ENCODE data around the gene CHST12.
"Not testable (repeated sequence)": the region's sequence is repeated elsewhere in the genome, so short reads cannot be mapped to it uniquely, and the experiment has no call there.

The CHST12 gene

DNA sequence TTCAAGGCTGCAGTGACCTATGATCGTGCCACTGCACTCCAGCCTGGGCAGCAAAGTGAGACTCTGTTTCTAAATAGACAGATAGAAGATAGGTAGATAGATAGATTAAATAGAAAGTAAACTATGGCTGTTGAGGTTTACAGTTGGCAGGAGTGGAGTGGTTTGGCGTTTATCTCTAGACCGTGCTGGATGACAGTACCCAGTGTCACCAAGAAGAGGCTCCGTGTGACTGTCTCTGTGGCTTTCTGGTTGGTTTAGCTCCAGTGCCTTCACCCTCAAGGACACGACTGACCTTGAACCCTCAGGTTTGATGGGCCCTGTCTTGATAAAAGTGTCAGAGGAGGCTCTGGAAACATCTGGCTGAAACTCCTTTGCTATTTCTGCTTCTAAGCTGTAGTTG lies 31.7 kb downstream of the CHST12 start:
- DNase-seq (ENCODE audit: low read depth in 3 of 3, low spot score in 1 of 3), result no peak

DNA sequence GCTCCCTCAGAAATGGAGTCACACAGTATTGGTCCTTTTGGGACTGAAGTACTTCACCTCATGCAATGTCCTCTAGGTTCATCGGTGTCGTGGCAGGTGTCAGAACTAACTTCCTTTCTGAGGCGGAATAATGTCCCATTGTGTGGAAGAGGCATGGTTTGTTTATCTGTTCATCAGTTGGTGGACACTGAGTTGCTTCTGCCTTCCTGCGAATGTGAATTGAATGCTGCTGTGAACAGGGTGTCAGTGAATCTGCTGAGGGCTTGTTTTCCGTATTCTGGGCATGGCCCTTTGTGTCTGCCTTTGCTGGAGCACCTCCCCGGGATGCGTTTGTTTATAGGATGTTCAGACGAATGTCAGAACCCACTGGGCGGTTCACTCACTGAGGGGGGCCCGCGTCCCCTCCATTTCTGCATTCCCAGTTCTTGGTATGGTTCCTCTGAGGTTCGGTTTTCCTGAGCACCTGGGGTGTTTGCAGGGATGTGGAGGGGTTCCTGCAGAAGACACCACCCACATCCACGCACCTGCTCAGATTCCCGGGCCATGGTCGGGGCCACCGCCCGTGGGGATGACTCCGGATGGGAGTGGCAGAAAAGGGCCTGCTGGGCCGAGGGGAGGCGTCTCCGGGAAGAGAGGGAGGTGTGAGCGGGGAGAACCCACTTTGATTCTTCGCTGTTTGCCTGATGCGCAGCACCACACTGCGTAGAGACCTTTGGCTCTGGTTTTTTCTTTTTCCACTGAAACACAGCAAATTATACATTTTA lies 33.1 kb downstream of the CHST12 start:
- DNase-seq (ENCODE audit: low read depth in 3 of 3, low spot score in 1 of 3), result no peak

DNA sequence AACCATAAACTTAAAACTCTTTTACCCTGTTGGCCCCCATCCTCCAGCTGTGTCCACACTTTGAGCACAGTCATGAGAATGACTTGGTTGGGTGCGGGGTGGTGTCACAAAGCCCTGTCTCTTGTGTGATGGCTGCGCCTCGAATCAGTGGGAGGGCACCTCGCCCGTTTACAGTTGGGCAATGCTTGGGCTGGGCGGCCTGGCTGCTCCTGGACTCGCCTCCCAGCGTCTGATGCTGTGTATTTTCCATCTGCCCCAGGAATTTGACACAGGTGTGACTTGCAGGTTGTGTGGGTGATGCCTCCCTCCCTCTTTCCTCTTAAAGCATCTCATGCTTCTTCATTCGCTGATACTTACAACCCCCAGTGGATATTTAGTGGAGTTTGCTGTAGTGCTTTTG lies 33.7 kb downstream of the CHST12 start:
- DNase-seq (ENCODE audit: low read depth in 3 of 3, low spot score in 1 of 3), result no peak

DNA sequence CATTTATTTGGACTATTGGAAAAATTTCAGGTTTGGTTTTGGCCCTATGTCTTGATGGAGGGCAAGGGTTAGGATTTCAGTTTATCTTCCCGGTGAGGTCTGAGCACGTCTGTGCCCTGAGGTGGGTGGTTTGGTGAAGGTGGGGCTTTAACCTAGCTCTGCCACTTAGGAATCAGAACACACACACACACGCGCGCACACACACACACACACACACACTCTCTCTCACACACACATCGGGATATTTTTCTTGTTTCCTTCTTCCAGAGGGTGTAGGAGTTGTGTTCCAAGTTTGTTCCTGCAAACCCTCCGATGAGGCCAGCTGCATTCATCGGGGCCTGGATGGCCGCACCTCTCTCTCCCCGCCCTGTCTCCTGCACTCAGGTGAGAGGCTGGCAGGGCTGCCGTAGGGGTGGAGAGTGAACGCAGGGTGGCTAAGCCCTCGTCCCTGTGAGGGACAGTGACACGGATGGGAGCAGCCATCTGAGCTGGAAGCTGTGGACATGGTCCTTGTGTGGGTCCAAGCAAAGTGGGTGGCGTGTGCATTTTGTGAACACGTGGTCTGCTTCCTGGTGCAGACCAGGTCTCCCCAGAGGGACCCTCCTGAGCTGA lies 34.2 kb downstream of the CHST12 start:
- no peak for DNase-seq (ENCODE audit: low read depth in 3 of 3, low spot score in 1 of 3)

DNA sequence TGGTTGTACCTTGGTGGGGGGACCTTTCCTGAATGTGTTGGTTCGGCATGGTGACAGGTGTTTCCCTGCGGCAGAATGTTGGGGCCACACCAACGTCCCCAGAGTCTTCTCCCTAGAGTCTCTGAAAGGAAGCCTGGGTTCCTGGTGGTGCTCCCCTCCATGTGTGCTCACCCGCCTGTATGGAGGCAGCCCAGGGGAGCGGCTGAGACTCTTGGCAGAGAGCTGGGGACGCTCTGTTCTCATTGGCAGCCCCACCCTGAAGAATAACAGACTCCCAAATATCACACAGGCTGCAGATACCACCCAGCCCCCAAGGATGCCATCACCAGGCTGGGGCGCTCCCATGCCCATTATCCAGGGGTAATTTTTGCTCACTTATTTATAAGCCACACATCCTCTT lies 34.8 kb downstream of the CHST12 start:
- no peak for DNase-seq (ENCODE audit: low read depth in 3 of 3, low spot score in 1 of 3)

DNA sequence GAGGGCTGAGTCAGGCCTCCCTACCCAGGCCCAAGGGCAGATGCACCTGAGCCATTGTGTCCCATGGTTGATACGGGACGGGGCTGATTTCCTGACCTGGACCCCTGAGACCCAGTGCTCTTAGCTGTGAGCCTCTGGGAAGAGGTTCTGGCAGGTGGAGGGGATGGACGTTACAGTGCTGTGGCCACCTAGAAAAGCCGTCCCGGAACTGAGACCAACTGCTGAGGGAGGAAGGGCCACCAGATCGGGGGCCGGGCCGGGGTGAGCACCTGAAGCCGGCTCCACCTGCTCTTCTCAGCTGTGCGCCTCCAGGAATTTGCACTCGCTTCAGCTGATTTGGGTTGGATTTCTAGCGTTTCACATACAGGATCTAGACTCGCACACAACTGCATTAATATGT lies 35.4 kb downstream of the CHST12 start:
- DNase-seq (ENCODE audit: low read depth in 3 of 3, low spot score in 1 of 3), result no peak

DNA sequence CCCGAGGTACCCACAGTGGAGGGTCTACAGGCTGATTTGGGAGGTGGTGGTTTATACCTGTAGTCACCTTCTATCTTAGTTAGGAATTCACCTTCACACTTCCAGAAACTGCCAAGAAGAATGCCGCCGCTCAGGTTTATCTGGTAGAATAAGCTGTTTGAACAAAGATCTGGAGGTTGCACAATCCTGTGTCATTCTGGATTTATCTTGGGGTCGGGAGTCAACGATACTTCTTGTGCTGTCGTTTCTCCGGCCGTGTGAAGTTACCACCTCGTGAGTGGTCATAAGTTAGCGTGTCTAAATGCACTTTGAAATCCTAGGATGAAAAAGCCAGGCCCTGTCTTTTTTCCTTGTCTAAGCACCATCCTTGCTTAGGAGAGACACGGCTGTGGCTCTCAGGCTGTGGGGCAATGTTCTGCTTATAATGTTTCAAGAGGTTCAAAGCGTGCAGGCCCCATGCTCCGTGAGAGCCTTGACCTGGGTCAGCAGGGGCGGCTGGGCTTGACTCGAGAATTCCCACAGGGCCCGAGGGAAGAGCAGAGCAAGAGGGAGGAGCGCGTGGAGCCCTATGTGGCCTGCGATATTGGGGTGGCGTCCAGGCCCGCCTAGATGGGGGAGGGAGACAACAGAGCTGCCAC lies 37.3 kb downstream of the CHST12 start:
- DNase-seq (ENCODE audit: low read depth in 3 of 3, low spot score in 1 of 3), result no peak

DNA sequence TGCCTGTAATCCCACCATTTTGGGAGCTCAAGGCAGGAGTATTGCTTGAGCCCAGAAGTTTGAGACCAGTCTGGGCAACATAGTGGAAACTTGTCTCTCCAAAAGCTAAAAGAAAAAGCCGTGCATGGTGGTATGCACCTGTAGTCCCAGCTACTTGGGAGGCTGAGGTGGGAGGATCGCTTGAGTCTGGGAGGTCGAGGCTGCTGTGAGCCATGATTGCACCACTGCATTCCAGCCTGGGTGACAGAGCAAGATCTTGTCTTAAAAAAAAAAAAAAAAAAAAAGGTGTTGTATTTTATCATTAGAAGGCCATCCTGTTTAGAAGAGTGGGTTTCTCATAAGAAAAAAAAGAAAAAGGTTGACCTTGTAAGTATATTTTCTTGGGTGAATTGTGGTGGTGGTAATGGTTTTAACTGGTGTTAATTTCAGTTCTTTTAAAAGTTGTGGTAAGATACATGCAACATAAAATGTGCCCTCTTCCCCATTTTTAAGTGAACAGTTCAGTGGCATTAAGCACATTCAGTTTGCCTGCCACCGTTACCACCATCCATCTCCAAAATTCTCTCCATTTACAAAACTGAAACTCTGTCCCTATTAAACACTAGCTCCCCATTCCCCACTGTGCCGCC lies 38.1 kb downstream of the CHST12 start:
- no peak for DNase-seq (ENCODE audit: low read depth in 3 of 3, low spot score in 1 of 3)

DNA sequence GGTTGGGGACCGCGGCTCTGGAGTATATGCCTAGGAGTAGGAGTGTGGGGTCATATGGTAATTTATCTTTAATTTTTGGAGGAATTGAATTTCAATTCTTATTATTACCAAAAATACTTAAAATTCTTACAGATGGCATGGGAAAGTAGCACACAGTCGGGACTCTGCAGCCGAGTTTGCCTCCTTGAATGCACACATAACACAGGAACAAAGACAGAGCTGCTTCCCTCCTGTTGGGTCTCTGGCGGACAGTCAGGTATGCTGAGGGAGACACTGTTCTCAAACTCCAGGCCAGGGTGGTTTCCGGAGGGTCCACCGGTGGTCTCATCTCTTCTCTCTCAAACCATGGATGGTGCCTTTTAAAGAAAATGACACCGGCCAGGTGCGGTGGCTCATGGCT lies 40.1 kb downstream of the CHST12 start:
- DNase-seq (ENCODE audit: low read depth in 3 of 3, low spot score in 1 of 3), result no peak

DNA sequence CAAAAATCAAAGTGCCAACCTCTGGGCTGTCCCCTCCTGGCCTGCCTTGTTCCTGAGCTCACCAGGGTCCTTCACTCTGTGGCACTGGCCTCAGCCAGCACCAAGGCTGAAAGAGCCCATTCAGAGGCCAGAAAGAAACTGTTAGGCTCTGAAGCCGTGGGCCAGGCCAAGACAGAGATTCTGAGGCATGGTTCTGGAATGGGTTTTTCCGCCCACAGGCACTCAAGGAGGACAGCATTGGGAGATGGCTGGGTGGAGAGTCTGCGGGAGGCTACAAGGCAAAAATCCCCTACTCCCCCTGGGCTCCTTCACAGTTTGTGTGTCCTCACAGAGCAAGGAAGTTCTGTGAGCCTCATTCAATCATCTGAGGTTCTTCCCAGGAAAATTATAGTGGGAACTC lies 41.1 kb downstream of the CHST12 start:
- DNase-seq (ENCODE audit: low read depth in 3 of 3, low spot score in 1 of 3), result no peak

DNA sequence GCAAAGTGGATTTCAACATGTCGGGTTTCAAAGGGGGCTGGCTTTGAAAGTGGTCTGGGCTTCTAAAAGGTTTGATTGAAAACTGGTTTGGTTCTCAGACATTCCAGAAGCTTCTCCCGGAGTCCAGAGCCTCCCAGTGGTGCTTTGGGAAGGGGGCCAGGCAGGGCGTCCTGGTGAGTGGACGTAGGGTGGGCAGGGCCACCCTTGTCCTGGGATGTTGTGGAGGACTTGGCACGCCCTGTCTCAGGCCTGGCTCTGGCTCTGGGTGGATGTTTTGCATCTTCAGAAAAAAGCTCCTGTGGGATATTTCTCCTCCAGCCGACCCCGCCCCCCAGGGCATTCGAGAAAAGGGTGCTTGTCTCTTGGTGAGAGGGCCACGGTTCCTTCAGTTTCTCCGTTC lies 41.6 kb downstream of the CHST12 start:
- no peak for DNase-seq (ENCODE audit: low read depth in 3 of 3, low spot score in 1 of 3)

DNA sequence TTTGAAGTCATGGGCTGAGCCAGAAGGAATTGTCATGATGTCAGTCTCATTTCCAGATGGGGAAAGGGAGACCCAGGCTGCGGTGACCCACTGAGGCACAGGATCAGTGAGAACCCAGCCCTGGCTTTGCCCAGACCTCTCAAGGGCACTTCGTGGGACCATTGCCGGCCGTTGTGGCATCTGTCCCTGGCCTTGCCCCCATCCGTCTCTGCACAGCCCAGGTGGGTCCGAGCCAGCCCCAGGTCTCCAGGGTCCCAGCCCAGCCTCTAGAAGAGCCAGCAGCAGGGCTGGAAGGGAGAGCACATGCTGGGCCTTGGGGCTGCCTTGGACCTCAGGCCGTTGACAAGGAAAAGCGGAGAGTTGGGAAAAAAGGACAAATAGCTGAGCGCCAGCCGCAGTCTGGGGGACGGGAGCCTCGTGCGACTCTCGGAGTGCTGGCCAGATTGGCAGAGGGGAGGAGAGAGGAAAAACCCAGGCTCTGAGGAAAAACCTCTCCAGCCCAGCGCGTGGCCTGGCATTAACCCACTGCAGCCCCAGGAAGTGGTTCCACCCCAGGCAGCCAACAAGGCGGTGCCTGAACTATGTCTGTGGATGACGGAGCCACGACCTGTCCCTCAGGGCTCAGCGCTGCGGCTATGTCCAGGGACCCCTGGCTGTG lies 42.6 kb downstream of the CHST12 start:
- DNase-seq (ENCODE audit: low read depth in 3 of 3, low spot score in 1 of 3), result no peak

DNA sequence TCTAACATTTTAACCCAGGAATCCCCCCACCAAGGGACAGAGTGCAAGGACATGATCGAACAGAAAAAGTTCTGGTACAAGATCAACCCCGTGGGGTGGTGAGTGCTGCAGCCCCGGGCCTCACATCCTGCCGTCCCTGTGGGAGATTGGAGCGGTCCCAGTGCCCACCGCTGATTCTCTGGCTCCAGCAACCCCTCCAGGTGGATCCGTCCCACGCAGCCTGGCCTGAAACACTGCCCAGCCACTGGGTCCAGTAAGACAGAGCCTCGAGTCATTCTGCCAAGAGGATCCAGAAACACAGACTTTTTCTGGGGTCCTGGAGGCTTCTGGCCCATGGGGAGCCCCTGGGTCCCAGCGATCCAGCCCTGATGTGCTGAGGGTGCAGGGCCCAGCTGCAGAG lies 43.3 kb downstream of the CHST12 start:
- no peak for DNase-seq (ENCODE audit: low read depth in 3 of 3, low spot score in 1 of 3)

DNA sequence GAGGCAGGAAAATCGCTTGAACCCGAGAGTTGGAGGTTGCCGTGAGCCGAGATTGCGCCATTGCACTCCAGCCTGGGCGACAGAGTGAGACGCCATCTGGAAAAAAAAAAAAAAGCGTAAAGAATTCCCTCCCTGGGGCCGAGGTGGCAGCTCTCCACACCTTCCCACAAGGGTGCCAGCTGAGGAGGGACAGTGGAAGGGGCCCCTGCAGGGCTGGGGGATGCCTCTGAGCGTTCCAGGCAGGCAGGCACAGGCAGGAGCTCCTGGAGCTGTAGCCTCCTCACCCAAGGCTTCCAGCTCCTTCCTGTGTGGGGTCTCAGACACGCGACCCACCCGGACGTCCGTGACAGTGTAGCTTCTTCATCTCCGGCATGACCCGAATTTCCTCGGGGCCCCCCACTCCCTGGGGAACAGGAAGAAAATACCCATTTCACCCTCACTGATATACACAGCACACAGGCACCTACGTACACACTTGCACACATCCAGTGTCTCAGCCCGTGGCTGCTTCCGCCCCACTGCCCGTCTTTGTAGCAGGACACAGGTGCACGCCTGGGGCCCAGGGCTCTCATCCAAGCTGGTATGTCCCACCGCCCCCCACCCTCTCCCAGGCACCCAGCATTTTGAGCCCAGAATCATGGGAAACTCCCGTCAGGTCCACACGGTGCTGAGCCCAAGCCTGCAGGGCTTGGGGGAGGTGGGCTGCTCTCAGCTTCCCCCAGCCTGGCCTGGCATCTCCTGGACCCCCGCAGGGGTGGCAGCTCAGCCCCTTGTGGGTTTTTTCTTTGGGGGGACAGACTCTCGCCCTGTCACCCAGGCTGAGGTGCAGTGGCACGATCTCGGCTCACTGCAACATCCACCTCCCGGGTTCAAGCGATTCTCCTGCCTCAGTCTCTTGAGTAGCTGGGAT lies 47.0 kb downstream of the CHST12 start:
- no peak for DNase-seq (ENCODE audit: low read depth in 3 of 3, low spot score in 1 of 3)

DNA sequence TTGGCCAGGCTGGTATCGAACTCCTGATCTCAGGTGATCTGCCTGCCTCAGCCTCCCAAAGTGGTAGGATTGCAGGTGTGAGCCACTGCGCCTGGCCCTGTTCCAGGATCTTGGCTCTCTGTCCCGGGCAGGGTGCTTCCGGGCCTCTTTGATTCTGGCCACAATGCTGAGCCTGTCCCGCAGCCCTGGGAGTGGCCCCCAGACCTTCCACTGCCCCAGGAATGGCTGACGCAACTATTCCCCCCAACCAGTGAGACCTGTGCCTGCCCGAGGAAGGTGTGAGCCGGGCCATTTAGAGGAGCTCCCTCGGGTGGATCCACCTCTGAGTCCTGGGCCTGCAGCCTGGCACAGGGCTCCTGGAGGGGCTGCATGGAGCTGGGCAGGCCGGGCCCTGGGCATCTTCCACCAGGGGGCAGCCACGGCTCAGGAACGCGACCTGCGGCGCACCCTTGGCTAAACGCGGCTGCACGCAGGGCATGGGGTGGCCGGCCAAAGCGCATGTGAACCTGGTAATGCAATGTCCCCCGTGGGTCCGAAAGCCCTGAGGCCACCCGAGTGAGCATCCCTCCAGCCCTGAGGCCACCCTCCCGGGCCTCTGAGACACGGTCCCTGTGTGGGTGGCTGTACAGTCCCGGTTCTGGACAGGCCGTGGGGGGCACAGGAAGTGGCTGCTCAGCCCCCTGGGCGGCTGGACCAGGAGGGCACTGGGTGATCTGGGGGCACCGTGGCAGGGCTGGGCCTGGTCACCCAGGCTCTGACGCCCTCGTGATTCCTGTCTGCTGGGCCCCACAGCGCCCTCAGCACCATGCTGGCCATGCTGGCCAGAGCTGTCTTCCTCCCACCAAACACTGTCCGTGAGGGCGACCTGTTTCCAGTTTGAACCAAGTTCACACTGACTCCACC lies 48.0 kb downstream of the CHST12 start:
- peak; percentile 39 to 81 (median 62) for DNase-seq (ENCODE audit: low read depth in 3 of 3, low spot score in 1 of 3)

DNA sequence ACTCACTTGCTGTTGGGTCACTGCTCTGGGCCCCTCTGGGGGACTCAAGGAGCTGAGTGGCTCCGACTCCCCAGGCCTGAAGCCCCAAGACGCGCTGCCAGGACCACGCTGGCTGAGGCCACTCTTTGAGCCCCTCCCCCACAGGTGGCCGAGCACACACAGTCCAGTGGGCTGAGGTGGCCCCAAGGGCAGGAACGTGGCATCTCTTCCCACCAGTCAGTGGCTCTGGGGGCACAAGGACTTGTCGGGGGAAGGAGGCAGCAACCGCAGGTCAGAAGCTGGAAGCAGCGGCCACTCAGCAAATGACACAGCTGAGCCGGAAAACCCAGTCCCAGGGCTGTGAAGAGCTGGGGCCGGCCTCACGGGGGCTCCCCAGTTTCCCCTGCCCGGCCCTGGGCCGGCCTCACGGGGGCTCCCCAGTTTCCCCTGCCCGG lies 48.7 kb downstream of the CHST12 start:
- DNase-seq (ENCODE audit: low read depth in 3 of 3, low spot score in 1 of 3), result no peak

DNA sequence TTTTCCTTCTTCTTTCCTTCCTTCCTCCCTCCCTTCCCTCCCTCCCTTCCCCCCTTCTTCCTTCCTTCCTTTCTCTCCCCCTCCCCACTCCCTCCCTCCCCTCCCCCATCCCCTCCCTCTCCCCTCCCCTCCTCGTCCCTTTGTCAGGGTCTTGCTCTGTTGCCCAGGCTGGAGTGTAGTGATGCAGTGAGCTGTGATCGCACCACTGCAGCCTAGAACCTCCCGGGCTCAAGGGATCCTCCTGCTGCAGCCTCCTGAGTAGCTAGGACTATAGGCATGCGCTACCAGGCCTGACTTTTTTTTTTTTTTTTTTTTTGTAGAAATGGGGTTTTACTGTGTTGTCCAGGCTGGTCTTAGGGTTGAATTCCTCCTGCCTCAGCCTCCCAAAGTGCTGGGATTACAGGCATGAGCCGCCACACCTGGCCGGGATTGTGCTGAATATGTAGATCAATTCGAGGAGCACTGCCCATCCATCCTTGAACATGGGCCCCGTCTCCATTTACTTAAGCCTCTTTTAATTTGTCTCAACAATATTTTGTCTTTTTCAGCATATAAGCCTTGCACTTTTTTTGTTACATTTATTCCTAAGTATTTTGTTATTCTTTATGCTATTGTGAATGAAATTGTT lies 49.3 kb downstream of the CHST12 start:
- no peak for DNase-seq (ENCODE audit: low read depth in 3 of 3, low spot score in 1 of 3)

DNA sequence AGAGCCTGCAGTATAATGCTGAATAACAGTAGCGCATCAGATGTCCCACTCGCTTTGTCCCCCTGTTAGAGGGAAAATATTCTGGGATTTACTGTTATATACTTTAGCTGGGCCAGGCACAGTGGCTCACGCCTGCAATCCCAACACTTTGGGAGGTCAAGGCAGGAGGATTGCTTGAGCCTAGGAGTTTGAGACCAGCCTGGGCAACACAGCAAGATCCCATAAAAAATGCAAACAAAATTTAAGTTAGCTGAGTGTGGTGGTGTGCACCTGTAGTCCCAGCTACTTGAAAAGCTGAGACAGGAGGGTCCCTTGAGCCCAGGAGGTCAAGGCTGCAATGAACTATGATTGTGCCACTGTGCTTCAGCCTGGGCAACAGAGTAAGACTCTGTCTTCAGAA lies 50.4 kb downstream of the CHST12 start:
- not testable (repeated sequence) for DNase-seq (ENCODE audit: low read depth in 3 of 3, low spot score in 1 of 3)

DNA sequence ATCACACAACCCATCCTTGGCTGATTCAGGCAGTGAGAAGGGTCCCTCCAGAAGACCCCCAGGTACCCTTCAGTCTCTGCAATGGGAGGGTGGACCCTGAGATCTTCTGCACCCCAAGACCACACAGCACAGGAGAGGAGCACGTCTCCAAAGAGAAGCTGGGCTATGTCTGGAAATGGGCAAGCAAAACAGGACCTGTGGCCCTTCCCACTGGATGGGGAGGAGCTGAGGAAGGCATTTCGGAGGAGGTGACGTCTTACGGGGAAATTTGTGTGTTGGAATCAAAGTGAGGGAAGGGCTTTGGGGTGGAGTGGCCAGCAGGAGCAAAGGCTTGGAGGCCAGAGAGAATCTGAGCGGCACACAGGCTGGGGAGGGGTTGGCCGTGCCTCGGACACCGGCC lies 56.3 kb downstream of the CHST12 start:
- no peak for DNase-seq (ENCODE audit: low read depth in 3 of 3, low spot score in 1 of 3)

All from stimulated activated CD4-positive, alpha-beta T cell treated with anti-CD3 and anti-CD28 coated beads, TNF-alpha, amount 100 ng/mL, for 1 hour (primary cell).